Measurements from ENCODE around the gene PRAC1. TPM values are rescaled to one million over a fixed set of nuclear protein-coding genes. Genes with fewer than 3 reads are reported as not detected.

The PRAC1 gene
- total and polyA plus RNA-seq, 2 of the 8 experiments (the other 6 are each of a cell fraction or from before 2014, with no cell fraction given): not detected

DNA sequence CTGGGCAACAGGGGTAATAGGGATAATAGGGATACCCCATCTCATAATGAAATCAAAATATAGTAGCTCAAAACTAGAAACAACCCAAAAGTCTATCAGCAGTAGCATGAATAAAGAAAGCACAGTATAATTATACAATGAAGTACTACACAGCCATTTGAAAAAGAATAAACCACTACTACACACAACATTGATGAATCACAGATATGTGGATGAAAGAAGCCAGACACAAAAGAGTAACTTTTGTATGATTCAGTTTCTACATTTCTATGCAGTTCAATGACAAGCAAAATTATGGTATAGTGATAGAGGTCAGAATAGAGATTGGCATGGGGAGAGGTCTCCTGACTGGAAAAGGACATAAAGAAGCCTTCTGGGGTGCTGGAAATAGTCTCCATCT, 9.0 kb upstream of the PRAC1 start:
- H3K79me1 ChIP-seq (ENCODE audit: low read depth, low read length): no peaks in the 10 kb centered on the region; the same call in 1 of the 2 replicates
- no peak overlapping the region for H3K56ac ChIP-seq (replicated peaks; ENCODE audit: insufficient read length, low read depth, low read length)
- H3K4me1 ChIP-seq (replicated peaks in 1 of 4; ENCODE audit: control insufficient read depth in 3 of 4, insufficient read depth in 4 of 4, low read length in 3 of 4): peaks cover 0 to 9% (median 4%) of the 10 kb centered on the region in 4 experiments; a peak in 4 of 7 replicates
- no peak for FAIRE-seq
- ChIA-PET CTCF (ENCODE audit: partially characterized antibody) (interaction anchor here (0.8 to 10.1 kb wide), 9 partner anchors 9 to 147 kb away, joined by 3 to 145 read pairs (median 4); partner anchors contain the start of genes PRAC1 and PRAC2), POLR2A (ENCODE audit: partially characterized antibody) (no interaction called here)
- no peaks in the 10 kb centered on the region for H3K9me3 ChIP-seq (ENCODE audit: insufficient read depth in 2 of 2, low read depth in 1 of 2, low read length in 1 of 2)
- H3K4me2 ChIP-seq (ENCODE audit: insufficient read depth in 1 of 2, low read depth in 2 of 2, low read length in 2 of 2): no peak overlapping the region
- no peak overlapping the region for H2BK12ac ChIP-seq (ENCODE audit: low read depth, low read length)
- no peak overlapping the region for H3K4ac ChIP-seq (replicated peaks; ENCODE audit: insufficient read length, low read depth, low read length)
- no peak overlapping the region for H3K14ac ChIP-seq (ENCODE audit: insufficient read length)
- no peak for DNase-seq (ENCODE audit: low read depth in 1 of 2, low spot score in 2 of 2)
- H3K4me3 ChIP-seq (ENCODE audit: extremely low read depth in 1 of 4, insufficient read depth in 2 of 4, low read depth in 3 of 4, low read length in 4 of 4): no peak overlapping the region
- peaks cover 91 to 100% (median 100%) of the 10 kb centered on the region in 4 experiments for H3K27me3 ChIP-seq (replicated peaks in 1 of 4; ENCODE audit: control insufficient read depth in 3 of 4, extremely low read depth in 1 of 4, insufficient read depth in 3 of 4, low read length in 3 of 4)
- no peaks in the 10 kb centered on the region for H3K23me2 ChIP-seq (ENCODE audit: low read depth, low read length)
- no peak overlapping the region for H4K5ac ChIP-seq (ENCODE audit: insufficient read length, low read depth, low read length)
- H2AK5ac ChIP-seq (ENCODE audit: low read depth, low read length): no peak overlapping the region
- no peak overlapping the region for H4K91ac ChIP-seq (replicated peaks; ENCODE audit: insufficient read length, low read length)
- H3K79me2 ChIP-seq (ENCODE audit: control insufficient read depth in 1 of 2, insufficient read depth in 2 of 2, low read length in 2 of 2): no peaks in the 10 kb centered on the region
- no peak overlapping the region for H2AFZ ChIP-seq (ENCODE audit: low read length)
- H3K36me3 ChIP-seq (ENCODE audit: control insufficient read depth in 2 of 4, insufficient read depth in 4 of 4, low read length in 3 of 4): peaks cover 0 to 7% (median 0%) of the 10 kb centered on the region in 4 experiments; a peak in 1 of 8 replicates
- peaks cover 16 to 40% of the 10 kb centered on the region in 2 experiments for H4K20me1 ChIP-seq (replicated peaks in 1 of 2; ENCODE audit: control insufficient read depth in 1 of 2, insufficient read depth in 2 of 2, low read length in 2 of 2)
- H4K8ac ChIP-seq (ENCODE audit: extremely low read depth, insufficient read depth, low read length): no peak overlapping the region
- H2BK5ac ChIP-seq (ENCODE audit: low read depth, low read length): no peak overlapping the region
- H3K27ac ChIP-seq (ENCODE audit: low read depth, low read length): no peak overlapping the region
- no peak overlapping the region for H2BK15ac ChIP-seq (ENCODE audit: low read length)
- no peak overlapping the region for H3K23ac ChIP-seq (ENCODE audit: insufficient read length)
- H2BK120ac ChIP-seq (replicated peaks; ENCODE audit: low read depth, low read length): no peak overlapping the region
- H2BK20ac ChIP-seq (ENCODE audit: low read length): no peak overlapping the region
- H3K18ac ChIP-seq (ENCODE audit: extremely low read depth, low read length): no peak overlapping the region
- H3K9ac ChIP-seq (replicated peaks in 1 of 4; ENCODE audit: extremely low read depth in 1 of 4, low read depth in 3 of 4, low read length in 3 of 4): no peak overlapping the region
- TF ChIP-seq CBX5 (IDR thresholded peaks at IDR 0.05; ENCODE audit: low read depth, low read length) (no peak), CEBPB (IDR thresholded peaks at IDR 0.05; ENCODE audit: low read depth, low read length) (no peak), SP4 (IDR thresholded peaks at IDR 0.05; ENCODE audit: low read length) (no peak), PHF8 (conservative IDR thresholded peaks at IDR 0.05; ENCODE audit: low read depth, low read length) (no peak), SIRT6 (IDR thresholded peaks at IDR 0.05; ENCODE audit: low read length) (no peak), SIX5 (IDR thresholded peaks at IDR 0.05; ENCODE audit: low read depth, low read length) (no peak)
